Right lung (tissue), 10 donors: Measurements from ENCODE around the gene GRAMD1A. TPM values are rescaled to one million over a fixed set of nuclear protein-coding genes. Genes with fewer than 3 reads are reported as not detected.
"Not testable (repeated sequence)": the region's sequence is repeated elsewhere in the genome, so short reads cannot be mapped to it uniquely, and the experiment has no call there.

ENCODE experiments used
- DNase-seq, 2 donors: peaks; one replicate each; pipeline ENCODE4 v3.0.0-alpha.2; 2013
- long read RNA-seq, 8 donors: transcript quantifications; one replicate each; lab custom pipeline, GENCODE V29; 2026
- polyA plus RNA-seq, 5 donors: library from polyadenylated mRNA; unstranded; fragments of 120-200 nt; gene quantifications; one replicate each; pipeline versions ENCODE4 v1.2.1 to v1.2.3, GENCODE V29; 2013; ENCODE audit warnings: inconsistent platforms in 1 of 5, low replicate concordance in 1 of 5; ENCODE audit not compliant: insufficient read length in 5 of 5, insufficient read depth in 1 of 5

Gene GRAMD1A
- 100 to 1,000 TPM in 3 of 5 donors, 10 to 100 TPM in 2; 87.3 to 123 (median 118) TPM for polyA plus RNA-seq
- long read RNA-seq, donor 1, partial matches to known transcripts, result 31 of 49 reads
- long read RNA-seq, donor 1, other reads (novel, unspliced or antisense), result 14 of 49 reads
- long read RNA-seq, donor 2, partial matches to known transcripts, result 0 of 14 reads
- long read RNA-seq, donor 2, other reads (novel, unspliced or antisense), result 12 of 14 reads
- long read RNA-seq, donor 3, partial matches to known transcripts, result 22 of 36 reads
- long read RNA-seq, donor 3, other reads (novel, unspliced or antisense), result 9 of 36 reads
- long read RNA-seq, donor 4, partial matches to known transcripts, result 9 of 23 reads
- long read RNA-seq, donor 4, other reads (novel, unspliced or antisense), result 9 of 23 reads
- long read RNA-seq, donor 5, partial matches to known transcripts, result 0 of 25 reads
- long read RNA-seq, donor 5, other reads (novel, unspliced or antisense), result 20 of 25 reads
- long read RNA-seq, donor 6, partial matches to known transcripts, result 7 of 29 reads
- long read RNA-seq, donor 6, other reads (novel, unspliced or antisense), result 18 of 29 reads
- long read RNA-seq, donor 7, partial matches to known transcripts, result 5 of 22 reads
- long read RNA-seq, donor 7, other reads (novel, unspliced or antisense), result 13 of 22 reads
- long read RNA-seq, donor 8, partial matches to known transcripts, result 0 of 1 reads
- long read RNA-seq, donor 8, other reads (novel, unspliced or antisense), result 0 of 1 reads

- DNase-seq, result peak; percentile 88
These were observed at the start of gene GRAMD1A for GRCh38 chr19:34999498-35000337. TSS of gene GRAMD1A (plus strand) at chr19:35000323. CDS start at chr19:35000479, 156 bp downstream.

DNA sequence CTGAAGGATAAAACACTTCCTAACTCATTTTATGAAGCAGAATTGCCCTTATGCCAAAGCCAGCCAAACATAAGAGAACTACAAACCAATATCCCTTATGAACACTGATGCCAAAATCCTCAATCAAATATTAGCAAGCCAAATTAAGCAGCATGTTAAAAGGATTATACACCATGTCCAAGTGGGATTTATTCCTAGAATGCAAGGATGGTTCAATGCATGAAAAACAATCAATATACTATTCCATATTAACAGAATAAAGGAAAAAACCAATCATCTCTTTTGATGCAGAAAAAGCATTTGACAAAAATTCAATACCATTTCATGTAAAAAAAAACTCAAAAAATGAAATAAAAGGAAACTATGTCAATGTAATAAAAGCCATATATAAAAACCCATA is 47.0 kb upstream of the GRAMD1A start:
- DNase-seq, result no peak

- DNase-seq, result no peak
These were observed 42.0 kb upstream of the GRAMD1A start for GRCh38 chr19:34957830-34958751.

DNA sequence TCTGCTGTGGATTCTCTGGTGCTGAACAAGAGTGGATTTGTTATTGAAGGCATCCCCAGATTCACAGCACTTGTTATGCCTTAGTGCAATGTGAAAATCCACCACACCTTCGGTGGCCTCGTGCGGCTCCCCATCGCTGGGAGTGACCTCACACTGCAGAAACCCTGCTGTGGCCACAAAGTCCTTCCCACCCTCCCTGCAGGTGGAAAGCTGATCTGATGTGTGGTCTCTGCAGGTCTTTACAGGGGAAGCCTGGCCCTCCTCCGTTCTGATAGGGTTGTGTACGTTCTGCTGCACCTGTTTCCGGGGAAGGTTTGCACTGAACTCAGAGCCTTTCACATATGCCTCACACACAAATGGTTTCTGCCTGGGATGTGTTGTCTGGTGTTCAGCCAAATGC is 41.1 kb upstream of the GRAMD1A start:
- no peak for DNase-seq

DNA sequence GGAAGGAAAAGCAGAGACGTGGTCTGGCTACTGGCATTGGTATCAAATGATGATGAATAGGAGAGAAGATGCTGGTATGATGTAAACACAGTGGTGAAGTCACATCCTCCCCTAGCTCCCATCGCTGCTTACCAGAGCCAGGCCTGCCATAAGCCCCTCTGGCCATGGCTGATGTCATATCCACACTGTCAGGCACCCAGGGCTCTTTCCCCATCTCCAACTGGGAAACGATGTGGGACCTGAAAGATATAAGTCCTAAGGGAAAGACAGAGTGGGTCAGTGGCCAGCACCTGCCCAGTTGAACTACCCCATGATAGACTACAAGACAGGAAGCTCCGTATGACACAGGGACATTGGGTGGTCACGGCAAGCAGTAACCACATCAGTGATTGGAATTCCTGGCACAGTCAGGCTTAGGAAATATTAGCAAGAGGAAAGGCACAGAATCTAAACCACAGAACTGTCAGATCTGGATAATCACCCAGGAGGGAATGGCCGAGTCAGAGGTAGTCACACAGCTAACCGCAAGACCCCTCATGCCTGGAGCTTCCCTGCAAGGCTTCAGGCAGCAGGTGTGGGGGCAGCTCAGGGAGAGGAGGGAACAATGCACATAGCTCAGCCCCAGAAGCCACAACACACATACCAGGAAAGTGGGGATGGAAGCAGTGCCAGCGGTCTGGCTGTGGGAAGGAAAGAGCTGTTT is 39.9 kb upstream of the GRAMD1A start:
- DNase-seq, result no peak

- DNase-seq, result no peak
These were observed 39.0 kb upstream of the GRAMD1A start for GRCh38 chr19:34960940-34961679.

DNA sequence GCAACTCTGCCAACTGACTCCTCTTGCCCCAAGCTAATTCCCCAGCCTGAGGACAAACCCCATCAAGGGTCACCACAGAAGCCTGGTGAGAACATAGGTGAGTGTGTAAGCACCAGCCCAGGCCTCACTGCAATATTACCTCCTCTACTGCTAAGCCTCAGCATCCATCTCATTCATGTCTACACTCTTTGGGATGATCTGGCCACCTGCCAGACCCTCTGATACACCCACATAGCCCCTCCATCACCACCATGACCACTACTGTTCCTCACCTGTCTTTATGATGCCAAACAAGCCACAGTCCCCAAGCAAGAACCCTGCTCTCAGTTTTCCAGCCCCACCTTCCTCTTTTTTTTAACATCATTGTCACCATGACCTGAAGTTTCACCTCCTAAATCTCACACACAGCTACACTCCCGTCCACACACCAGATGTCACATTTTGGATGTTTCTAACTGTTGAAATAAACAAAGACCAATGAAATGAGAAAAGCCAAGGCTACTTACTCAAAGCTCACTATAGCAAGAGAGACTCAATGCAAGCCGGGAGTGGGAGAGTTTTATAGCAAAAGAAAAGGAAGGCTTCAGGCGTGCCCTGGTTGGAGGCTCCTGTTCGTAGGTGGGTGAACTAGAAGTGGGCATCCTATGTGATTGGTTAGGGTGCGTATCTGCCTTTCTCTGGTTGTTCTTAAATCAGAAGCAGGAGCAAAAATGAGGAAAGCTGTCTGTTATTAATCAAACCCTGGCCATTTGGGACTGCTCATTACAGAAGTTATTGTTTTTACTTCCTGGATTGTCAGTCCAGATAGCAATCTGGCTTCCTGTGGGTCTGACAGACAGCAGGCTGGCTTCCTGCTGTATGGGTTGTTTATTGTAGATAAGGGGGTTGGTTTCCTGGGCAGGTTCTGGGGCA is 38.1 kb upstream of the GRAMD1A start:
- DNase-seq, result peak in 1 of 2 donors; percentile 6

- DNase-seq, result no peak
These were observed 37.2 kb upstream of the GRAMD1A start for GRCh38 chr19:34962687-34963572.

DNA sequence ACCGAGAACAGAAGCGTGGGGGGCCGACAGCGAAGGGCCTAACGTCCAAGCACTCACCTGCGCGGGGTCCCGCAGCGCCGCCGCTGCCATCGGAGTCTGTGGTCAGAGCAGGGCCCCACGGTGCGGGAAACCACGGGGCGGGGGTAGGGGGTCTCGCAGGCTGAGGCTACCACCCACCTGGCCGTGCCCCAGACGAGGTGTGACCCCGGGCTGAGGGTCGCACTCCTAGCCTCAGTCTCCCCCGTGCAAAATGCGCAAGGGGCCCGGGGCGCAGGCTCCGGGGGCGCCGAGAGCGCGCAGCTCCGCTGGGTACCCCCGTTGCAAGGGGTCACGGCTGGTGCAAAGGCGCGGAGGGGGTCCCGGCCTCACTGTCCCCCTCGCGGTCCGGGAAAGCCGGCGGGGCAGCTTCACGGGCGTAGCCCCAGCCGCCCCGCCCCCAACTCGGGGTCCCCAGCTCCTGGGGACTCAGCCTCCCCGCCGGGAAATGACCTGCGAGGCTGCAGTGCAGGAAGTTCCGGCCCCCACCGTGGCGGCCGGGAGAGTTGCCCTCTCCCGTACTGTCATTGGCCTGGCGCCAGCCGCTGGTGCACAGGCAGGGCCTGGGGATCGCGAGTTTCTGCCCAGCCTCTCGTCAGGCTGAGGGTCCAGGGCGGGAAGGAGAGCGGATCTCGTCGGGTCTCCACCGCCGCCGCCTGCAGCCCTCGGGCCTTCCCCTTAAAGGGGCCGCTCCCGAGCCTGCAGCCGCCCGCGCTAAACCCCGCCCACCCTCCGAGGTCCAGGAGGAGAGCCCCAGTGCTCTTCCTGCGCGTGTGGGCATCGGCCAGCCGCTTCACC is 36.3 kb upstream of the GRAMD1A start, which contains the start of gene ZNF792:
Gene ZNF792 (minus strand): TSS at position 657 of the 834 bp plus-strand sequence. CDS start 567 bp downstream, at position 90.
- DNase-seq, result peak in 1 of 2 donors; percentile 42

DNA sequence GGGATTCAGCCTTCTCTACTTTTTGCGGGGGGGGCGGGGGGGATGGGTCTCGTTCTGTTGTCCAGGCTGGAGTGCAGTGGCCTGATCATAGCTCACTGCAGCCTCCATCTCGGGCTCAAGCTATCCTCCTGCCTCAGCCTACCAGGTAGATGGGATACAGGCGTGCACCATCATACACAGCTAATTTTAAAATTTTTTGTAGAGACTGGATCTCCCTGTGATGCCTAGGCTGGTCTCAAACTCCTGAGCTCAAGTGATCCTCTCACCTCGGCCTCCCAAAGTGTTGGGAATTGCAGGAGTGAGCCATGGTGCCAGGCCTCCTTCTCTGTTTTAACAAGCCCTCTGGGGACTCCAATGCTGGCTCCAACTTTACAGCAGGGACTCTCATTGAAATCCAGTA is 35.5 kb upstream of the GRAMD1A start:
- no peak for DNase-seq

GRCh38 chr19:34965505-34965904 is 34.6 kb upstream of the GRAMD1A start:
- not testable (repeated sequence) for DNase-seq

DNA sequence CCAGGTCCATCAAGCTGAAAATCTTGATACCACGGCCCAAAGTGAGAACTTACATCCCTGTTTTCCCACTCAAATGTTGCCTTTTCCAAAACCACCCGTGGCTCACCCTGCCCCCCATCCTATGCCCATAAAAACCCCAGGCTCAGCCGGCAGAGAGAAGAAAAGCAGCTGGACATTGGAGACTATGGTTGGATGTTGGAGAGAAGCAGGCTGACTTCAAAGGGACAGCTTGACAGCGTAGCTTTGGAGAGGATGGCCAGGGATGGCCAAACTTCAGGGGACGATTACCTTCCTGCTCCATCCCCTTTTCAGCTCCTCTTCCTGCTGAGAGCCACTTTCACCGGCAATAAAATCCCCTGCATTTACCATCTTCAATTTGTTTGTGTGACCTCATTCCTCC is 32.6 kb upstream of the GRAMD1A start:
- DNase-seq, result no peak

DNA sequence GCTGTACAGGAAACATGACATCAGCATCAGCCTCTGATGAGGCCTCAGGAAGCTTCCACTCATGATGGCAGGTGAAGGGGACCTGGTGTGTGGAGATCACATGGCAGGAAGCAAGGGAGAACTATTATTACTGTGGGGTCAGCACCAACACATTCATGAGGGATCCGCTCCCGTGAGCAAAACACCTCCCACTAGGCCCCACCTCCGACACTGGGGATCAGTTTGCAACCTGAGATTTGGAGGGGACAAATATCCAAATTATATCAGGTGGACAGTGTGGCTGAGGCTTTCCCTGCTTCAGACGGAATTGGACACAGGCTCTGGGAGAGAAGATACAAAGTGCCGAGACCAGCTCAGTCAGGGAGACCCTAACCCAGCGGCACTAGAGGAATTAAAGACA is 30.4 kb upstream of the GRAMD1A start:
- DNase-seq, result no peak

- DNase-seq, result not testable (repeated sequence)
These were observed 29.8 kb upstream of the GRAMD1A start for GRCh38 chr19:34970185-34970780.

- no peak for DNase-seq
These were observed 27.9 kb upstream of the GRAMD1A start for GRCh38 chr19:34972163-34972705.
